Body of pancreas (tissue), 4 donors: Measurements from ENCODE around the gene VPS41.

ENCODE experiments used
- CTCF ChIP-seq, 7 experiments: fragments of 450-650 bp in 4 of 7; fragments of 200-600 bp in 3 of 7; sonication (generic) in 3 of 7; IDR thresholded peaks; one replicate each; pipeline ENCODE4 v1.5.1; 2016 to 2019; ENCODE audit warnings: antibody characterized with exemption in 7 of 7
- POLR2A ChIP-seq, 3 donors: fragments of 450-650 bp; IDR thresholded peaks; one replicate each; pipeline ENCODE4 v1.6.1; 2016; ENCODE audit warnings: antibody characterized with exemption in 3 of 3, mild to moderate bottlenecking in 2 of 3

GRCh38 chr7:38796626-38797501 is 112.1 kb downstream of the VPS41 start:
- TF ChIP-seq CTCF (IDR thresholded peaks at IDR 0.05) (peak; percentile 49 to 88 (median 78)), POLR2A (IDR thresholded peaks at IDR 0.05) (no peak)
